ENCODE measurements around the gene TMEM231.
"Not testable (repeated sequence)": the region's sequence is repeated elsewhere in the genome, so short reads cannot be mapped to it uniquely, and the experiment has no call there.

Gene TMEM231

GRCh38 chr16:75566758-75567255 is 10.8 kb upstream of the TMEM231 start:
- ATAC-seq (no peak), DNase-seq (peak; percentile 23)

- DNase-seq (peak; percentile 95), ATAC-seq (peak; percentile 78)
These were observed 10.1 kb upstream of the TMEM231 start, which contains the start of gene GABARAPL2 for GRCh38 chr16:75566040-75566757. TSS of gene GABARAPL2 (plus strand) at chr16:75566379. CDS start at chr16:75566487, 108 bp downstream.

GRCh38 chr16:75565640-75566039 is 9.6 kb upstream of the TMEM231 start:
- no peak for DNase-seq
- ATAC-seq, result no peak

- ATAC-seq (no peak), DNase-seq (no peak)
These were observed 3.7 kb upstream of the TMEM231 start for GRCh38 chr16:75559564-75560372.

GRCh38 chr16:75558846-75559401 is 2.9 kb upstream of the TMEM231 start:
- ATAC-seq (no peak), DNase-seq (no peak)

- ATAC-seq (no peak), DNase-seq (no peak)
These were observed 439 bp upstream of the TMEM231 start for GRCh38 chr16:75556431-75556950.

GRCh38 chr16:75555213-75555706 is 792 bp downstream of the TMEM231 start:
- DNase-seq, result peak; percentile 47
- no peak for ATAC-seq

- DNase-seq, result no peak
- no peak for ATAC-seq
These were observed 3.1 kb downstream of the TMEM231 start for GRCh38 chr16:75552951-75553350.

GRCh38 chr16:75550211-75550662 is 5.8 kb downstream of the TMEM231 start:
- DNase-seq (peak; percentile 36), ATAC-seq (peak; percentile 65)

GRCh38 chr16:75548456-75548855 is 7.6 kb downstream of the TMEM231 start:
- ATAC-seq, DNase-seq: not testable (repeated sequence)

GRCh38 chr16:75546293-75546692 is 9.8 kb downstream of the TMEM231 start:
- ATAC-seq (no peak), DNase-seq (no peak)

GRCh38 chr16:75545879-75546278 is 10.2 kb downstream of the TMEM231 start:
- DNase-seq, ATAC-seq: not testable (repeated sequence)

- ATAC-seq, DNase-seq: not testable (repeated sequence)
These were observed 13.6 kb downstream of the TMEM231 start for GRCh38 chr16:75542462-75542861.

- DNase-seq, result no peak
- no peak for ATAC-seq
These were observed 14.8 kb downstream of the TMEM231 start for GRCh38 chr16:75541236-75541635.

GRCh38 chr16:75538882-75539565 is 17.0 kb downstream of the TMEM231 start:
- not testable (repeated sequence) for ATAC-seq, DNase-seq

- ATAC-seq, result no peak
- DNase-seq, result no peak
These were observed 18.3 kb downstream of the TMEM231 start for GRCh38 chr16:75537776-75538175.

GRCh38 chr16:75535901-75536300 is 20.2 kb downstream of the TMEM231 start, which contains the start of gene CHST5:
TSS of gene CHST5 (minus strand) at chr16:75536108. CDS start at chr16:75530384, 5,724 bp downstream.
- no peak for ATAC-seq
- DNase-seq, result no peak

- DNase-seq, result no peak
- no peak for ATAC-seq
These were observed 20.7 kb downstream of the TMEM231 start for GRCh38 chr16:75535211-75535843.

- ATAC-seq, result no peak
- DNase-seq, result no peak
These were observed 21.4 kb downstream of the TMEM231 start for GRCh38 chr16:75534560-75535205.

- ATAC-seq (no peak), DNase-seq (no peak)
These were observed 23.3 kb downstream of the TMEM231 start for GRCh38 chr16:75532791-75533190.
